GM13977 (cell line): ENCODE results near the gene ZCCHC17.
A peak's percentile ranks its signal among the peaks of the same experiment; 100 is the strongest.

ENCODE experiments used
- DNase-seq: peaks from one replicate; pipeline ENCODE4 v3.0.0; 2012; ENCODE audit warnings: low spot score
- in situ Hi-C: fragments of 300-500 bp; cut with MboI; formaldehyde crosslinking; loops from one replicate; pipeline ENCODE4 v1.12.0; 2022; ENCODE audit warnings: low sequenced_read_pairs, low pct_unique_long_range_greater_than_20kb, mixed read lengths, inconsistent platforms; ENCODE audit not compliant: unreplicated experiment
- TF ChIP-seq, protein P1 (sequence below): IDR thresholded peaks from 2 replicates; pipeline ENCODE4 v1.5.1; 2012; ENCODE audit warnings: mild to moderate bottlenecking, control low read depth; ENCODE audit not compliant: insufficient read depth; ENCODE audit errors: extremely low read depth, missing control alignments

The ZCCHC17 gene

DNA sequence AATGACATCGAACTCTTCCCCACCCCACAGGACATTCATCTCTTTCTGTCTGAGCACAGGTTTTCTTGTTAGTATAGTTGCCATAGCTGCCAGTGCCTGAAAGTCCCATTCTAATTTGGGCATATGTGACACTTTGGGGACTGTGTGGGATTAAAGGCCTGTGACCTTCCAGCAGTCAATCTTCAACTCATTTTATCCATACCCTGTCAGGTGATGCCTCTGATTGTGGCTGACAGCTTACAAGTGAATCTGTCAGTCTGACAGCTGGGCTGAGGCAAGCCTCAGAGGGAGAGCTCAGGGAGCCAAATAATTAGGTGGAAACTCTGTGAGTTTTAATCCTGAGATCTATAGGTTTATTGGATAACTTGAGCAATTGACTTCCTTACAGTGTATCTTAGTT is 29.6 kb downstream of the ZCCHC17 start:
- in situ Hi-C loops: no loop called here
- TF ChIP-seq, protein P1, sequence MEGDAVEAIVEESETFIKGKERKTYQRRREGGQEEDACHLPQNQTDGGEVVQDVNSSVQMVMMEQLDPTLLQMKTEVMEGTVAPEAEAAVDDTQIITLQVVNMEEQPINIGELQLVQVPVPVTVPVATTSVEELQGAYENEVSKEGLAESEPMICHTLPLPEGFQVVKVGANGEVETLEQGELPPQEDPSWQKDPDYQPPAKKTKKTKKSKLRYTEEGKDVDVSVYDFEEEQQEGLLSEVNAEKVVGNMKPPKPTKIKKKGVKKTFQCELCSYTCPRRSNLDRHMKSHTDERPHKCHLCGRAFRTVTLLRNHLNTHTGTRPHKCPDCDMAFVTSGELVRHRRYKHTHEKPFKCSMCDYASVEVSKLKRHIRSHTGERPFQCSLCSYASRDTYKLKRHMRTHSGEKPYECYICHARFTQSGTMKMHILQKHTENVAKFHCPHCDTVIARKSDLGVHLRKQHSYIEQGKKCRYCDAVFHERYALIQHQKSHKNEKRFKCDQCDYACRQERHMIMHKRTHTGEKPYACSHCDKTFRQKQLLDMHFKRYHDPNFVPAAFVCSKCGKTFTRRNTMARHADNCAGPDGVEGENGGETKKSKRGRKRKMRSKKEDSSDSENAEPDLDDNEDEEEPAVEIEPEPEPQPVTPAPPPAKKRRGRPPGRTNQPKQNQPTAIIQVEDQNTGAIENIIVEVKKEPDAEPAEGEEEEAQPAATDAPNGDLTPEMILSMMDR: no peak
- DNase-seq: no peak

- in situ Hi-C loops: no loop called here
- DNase-seq: no peak
- TF ChIP-seq, protein P1: no peak
Observed at GRCh38 chr1:31327381-31327780, 30.5 kb downstream of the ZCCHC17 start.

DNA sequence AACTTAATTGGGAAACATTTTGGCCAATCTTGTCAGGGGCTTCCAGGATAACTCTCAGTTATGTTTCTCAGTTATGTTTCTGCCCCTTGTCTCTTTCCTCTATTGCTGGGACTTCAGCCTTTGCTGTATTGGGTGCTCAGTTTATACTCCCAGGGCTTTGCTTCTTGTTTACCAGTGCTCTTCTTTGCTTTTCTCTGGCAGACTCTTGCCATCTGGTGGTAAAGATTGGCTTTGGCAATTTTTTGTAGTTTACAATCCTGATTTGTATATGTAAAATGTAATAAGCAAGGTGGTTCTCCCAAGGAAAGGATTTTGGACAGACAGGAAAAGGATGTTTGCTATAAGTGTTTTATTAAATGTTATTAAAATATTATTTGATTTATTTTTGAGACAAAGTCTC is 38.2 kb downstream of the ZCCHC17 start:
- TF ChIP-seq, protein P1: peak; percentile 51

DNA sequence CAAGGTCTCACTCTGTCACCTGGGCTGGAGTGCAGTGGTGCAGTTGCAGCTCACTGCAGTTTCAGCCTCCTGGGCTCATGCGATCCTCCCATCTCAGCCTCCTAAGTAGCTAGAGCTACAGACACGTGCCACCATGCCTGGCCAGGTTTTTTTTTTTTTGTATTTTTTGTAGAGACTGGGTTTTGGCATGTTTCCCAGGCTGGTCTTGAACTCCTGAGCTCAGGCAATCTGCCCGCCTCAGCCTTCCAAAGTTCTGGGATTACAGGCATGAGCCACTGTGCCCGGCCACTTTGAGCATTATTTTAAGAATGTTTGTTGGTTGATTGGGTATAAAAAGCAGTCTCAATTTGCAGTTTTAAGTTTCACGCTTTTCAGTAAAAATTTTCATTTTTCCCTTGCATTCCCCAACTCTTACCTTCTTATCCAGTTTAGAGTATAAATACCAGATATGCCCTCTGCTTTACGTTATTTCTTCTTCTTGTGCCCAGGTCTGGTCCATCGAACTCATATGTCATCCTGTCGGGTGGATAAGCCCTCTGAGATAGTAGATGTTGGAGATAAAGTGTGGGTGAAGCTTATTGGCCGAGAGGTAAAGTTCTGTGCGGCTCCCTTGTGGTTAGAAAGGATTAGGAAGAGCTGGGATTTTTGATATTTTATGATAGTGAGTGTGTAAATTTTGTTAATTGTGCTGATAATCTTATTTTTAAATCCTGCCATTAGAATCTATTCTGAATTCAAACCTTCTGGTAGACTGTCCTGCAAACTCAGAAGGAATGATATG is 40.0 kb downstream of the ZCCHC17 start:
- no peak for DNase-seq
- in situ Hi-C loops: no loop called here
- TF ChIP-seq, protein P1: no peak

More for the DNA sequence above, 38.2 kb downstream of the ZCCHC17 start:
- DNase-seq: peak; percentile 33
- in situ Hi-C loops: no loop called here

DNA sequence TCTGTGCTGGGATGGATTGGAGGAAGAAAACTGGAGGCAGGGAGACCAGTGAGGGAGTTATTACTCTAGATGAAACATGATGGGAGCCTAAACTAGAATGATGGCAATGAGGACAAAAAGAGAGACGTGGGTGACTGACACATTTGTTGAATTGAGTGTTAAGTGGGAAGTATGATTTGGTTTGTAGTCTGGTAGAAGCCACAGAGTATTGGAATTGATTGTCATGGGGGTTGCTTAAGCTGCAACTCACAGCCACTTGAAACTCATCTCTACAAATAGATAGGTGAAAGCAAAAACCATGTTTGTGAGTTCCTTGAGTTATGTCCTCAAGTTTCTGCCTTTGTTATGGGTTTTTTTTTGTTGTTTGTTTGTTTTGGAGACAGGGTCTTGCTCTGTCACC is 47.7 kb downstream of the ZCCHC17 start:
- in situ Hi-C loops: no loop called here
- TF ChIP-seq, protein P1: no peak
- DNase-seq: no peak

DNA sequence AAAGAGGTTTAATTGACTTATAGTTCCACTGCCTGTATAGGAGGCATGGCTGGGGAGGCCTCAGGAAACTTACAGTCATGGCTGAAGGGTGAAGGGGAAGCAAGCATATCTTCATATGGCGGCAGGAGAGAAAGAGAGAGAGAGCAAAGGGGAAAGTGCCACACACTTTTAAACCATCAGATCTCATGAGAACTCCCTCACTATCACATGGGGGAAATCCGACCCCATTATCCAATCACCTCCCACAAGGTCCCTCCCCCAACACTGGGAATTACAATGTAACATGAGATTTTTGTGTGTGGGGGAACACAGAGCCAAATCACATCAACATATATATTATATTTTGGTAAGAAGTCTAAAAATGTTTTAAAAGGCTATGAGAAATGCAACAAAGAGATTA is 48.8 kb downstream of the ZCCHC17 start:
- in situ Hi-C loops: no loop called here
- TF ChIP-seq, protein P1: no peak
- no peak for DNase-seq
